Measurements from ENCODE around the gene PLAU. TPM values are rescaled to one million over a fixed set of nuclear protein-coding genes. Genes with fewer than 3 reads are reported as not detected.

The PLAU gene
- total and polyA plus RNA-seq, 2 of the 13 experiments (the other 11 are each of a cell fraction or from before 2014, with no cell fraction given) = 0.45 to 11.2 TPM

DNA sequence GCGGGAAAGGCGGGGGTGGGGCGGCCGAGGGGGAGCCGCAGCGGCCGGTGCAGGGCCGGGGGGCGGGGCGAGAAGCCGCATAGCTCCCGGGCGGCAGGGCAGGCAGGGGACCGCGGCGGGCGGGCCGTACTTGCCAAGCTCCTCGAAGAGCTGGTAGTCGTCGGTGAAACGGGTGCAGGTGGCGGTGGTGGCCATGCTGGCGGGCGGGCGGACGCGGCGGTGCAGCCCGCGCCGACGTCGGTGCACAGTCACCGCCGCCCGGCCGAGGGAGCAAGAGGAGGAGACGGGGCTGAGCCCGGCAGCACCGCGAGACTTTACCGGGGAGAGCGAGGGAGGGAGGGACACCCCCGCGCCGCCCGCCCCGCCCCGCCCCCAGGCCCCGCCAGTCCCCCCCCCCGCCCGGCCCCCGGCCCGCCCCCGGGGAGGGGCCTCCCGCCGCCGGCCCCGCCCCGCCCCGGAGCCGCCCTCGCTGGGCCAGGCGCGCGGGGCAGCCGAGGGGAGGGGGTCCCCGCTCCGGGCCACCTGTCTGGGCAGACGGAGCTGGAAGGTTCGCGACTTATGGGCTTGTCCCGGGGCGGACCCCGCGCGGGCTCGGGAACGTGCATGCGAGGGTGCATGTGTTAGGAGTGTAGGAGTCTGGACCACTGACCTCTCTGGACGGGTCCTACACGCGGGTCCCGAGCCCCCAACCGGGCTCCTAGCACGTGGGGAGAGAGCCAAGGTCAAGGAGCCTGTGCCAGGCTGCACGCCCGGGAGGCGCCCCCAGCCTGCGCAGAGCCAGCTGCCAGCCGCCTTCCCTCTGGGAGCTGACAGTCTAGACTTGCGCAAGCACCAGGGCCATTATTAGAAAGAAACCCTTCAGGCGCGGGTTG is 36.4 kb upstream of the PLAU start, which contains the start of gene CAMK2G (continued):
- TF ChIP-seq, protein P1, sequence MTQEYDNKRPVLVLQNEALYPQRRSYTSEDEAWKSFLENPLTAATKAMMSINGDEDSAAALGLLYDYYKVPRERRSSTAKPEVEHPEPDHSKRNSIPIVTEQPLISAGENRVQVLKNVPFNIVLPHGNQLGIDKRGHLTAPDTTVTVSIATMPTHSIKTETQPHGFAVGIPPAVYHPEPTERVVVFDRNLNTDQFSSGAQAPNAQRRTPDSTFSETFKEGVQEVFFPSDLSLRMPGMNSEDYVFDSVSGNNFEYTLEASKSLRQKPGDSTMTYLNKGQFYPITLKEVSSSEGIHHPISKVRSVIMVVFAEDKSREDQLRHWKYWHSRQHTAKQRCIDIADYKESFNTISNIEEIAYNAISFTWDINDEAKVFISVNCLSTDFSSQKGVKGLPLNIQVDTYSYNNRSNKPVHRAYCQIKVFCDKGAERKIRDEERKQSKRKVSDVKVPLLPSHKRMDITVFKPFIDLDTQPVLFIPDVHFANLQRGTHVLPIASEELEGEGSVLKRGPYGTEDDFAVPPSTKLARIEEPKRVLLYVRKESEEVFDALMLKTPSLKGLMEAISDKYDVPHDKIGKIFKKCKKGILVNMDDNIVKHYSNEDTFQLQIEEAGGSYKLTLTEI (CRISPR knock-in tag; conservative IDR thresholded peaks at IDR 0.05) = no peak
- TF ChIP-seq YY1 (IDR thresholded peaks at IDR 0.05; ENCODE audit: insufficient read depth, insufficient replicate concordance, low read depth, low read length) (no peak), ASH2L (IDR thresholded peaks at IDR 0.05; ENCODE audit: insufficient read length, low read depth, low read length) (peak; percentile 51), HNRNPK (IDR thresholded peaks at IDR 0.05; ENCODE audit: low read depth, low read length, poor library complexity, severe bottlenecking) (no peak), NCOR1 (IDR thresholded peaks at IDR 0.05; ENCODE audit: borderline replicate concordance, low read length) (0 out of 2 replicates have a peak, but pooled peaks have one; percentile 7), ZNF282 (IDR thresholded peaks at IDR 0.05; ENCODE audit: partially characterized antibody) (no peak), TGIF2 (CRISPR knock-in tag; IDR thresholded peaks at IDR 0.05) (no peak; the same call in 1 of the 2 replicates), ZMYM3 (CRISPR knock-in tag; IDR thresholded peaks at IDR 0.05) (peak; percentile 81), SMAD9 (CRISPR knock-in tag; IDR thresholded peaks at IDR 0.05) (no peak), GLI4 (CRISPR knock-in tag; IDR thresholded peaks at IDR 0.05; ENCODE audit: borderline replicate concordance) (no peak)
- TF ChIP-seq, protein P2, sequence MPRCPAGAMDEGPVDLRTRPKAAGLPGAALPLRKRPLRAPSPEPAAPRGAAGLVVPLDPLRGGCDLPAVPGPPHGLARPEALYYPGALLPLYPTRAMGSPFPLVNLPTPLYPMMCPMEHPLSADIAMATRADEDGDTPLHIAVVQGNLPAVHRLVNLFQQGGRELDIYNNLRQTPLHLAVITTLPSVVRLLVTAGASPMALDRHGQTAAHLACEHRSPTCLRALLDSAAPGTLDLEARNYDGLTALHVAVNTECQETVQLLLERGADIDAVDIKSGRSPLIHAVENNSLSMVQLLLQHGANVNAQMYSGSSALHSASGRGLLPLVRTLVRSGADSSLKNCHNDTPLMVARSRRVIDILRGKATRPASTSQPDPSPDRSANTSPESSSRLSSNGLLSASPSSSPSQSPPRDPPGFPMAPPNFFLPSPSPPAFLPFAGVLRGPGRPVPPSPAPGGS (CRISPR knock-in tag; IDR thresholded peaks at IDR 0.05) = no peak
- TF ChIP-seq, protein P3, sequence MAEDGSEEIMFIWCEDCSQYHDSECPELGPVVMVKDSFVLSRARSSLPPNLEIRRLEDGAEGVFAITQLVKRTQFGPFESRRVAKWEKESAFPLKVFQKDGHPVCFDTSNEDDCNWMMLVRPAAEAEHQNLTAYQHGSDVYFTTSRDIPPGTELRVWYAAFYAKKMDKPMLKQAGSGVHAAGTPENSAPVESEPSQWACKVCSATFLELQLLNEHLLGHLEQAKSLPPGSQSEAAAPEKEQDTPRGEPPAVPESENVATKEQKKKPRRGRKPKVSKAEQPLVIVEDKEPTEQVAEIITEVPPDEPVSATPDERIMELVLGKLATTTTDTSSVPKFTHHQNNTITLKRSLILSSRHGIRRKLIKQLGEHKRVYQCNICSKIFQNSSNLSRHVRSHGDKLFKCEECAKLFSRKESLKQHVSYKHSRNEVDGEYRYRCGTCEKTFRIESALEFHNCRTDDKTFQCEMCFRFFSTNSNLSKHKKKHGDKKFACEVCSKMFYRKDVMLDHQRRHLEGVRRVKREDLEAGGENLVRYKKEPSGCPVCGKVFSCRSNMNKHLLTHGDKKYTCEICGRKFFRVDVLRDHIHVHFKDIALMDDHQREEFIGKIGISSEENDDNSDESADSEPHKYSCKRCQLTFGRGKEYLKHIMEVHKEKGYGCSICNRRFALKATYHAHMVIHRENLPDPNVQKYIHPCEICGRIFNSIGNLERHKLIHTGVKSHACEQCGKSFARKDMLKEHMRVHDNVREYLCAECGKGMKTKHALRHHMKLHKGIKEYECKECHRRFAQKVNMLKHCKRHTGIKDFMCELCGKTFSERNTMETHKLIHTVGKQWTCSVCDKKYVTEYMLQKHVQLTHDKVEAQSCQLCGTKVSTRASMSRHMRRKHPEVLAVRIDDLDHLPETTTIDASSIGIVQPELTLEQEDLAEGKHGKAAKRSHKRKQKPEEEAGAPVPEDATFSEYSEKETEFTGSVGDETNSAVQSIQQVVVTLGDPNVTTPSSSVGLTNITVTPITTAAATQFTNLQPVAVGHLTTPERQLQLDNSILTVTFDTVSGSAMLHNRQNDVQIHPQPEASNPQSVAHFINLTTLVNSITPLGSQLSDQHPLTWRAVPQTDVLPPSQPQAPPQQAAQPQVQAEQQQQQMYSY (CRISPR knock-in tag; IDR thresholded peaks at IDR 0.05) = no peak
- TF ChIP-seq, protein P4, sequence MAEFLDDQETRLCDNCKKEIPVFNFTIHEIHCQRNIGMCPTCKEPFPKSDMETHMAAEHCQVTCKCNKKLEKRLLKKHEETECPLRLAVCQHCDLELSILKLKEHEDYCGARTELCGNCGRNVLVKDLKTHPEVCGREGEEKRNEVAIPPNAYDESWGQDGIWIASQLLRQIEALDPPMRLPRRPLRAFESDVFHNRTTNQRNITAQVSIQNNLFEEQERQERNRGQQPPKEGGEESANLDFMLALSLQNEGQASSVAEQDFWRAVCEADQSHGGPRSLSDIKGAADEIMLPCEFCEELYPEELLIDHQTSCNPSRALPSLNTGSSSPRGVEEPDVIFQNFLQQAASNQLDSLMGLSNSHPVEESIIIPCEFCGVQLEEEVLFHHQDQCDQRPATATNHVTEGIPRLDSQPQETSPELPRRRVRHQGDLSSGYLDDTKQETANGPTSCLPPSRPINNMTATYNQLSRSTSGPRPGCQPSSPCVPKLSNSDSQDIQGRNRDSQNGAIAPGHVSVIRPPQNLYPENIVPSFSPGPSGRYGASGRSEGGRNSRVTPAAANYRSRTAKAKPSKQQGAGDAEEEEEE (CRISPR knock-in tag; IDR thresholded peaks at IDR 0.05; ENCODE audit: borderline replicate concordance) = no peak
- TF ChIP-seq, protein P5, sequence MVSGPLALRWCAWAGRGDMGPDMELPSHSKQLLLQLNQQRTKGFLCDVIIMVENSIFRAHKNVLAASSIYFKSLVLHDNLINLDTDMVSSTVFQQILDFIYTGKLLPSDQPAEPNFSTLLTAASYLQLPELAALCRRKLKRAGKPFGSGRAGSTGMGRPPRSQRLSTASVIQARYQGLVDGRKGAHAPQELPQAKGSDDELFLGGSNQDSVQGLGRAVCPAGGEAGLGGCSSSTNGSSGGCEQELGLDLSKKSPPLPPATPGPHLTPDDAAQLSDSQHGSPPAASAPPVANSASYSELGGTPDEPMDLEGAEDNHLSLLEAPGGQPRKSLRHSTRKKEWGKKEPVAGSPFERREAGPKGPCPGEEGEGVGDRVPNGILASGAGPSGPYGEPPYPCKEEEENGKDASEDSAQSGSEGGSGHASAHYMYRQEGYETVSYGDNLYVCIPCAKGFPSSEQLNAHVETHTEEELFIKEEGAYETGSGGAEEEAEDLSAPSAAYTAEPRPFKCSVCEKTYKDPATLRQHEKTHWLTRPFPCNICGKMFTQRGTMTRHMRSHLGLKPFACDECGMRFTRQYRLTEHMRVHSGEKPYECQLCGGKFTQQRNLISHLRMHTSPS (CRISPR knock-in tag; IDR thresholded peaks at IDR 0.05; ENCODE audit: low read depth) = peak; percentile 36; the same call in 1 of the 2 replicates
- TF ChIP-seq, protein P6, sequence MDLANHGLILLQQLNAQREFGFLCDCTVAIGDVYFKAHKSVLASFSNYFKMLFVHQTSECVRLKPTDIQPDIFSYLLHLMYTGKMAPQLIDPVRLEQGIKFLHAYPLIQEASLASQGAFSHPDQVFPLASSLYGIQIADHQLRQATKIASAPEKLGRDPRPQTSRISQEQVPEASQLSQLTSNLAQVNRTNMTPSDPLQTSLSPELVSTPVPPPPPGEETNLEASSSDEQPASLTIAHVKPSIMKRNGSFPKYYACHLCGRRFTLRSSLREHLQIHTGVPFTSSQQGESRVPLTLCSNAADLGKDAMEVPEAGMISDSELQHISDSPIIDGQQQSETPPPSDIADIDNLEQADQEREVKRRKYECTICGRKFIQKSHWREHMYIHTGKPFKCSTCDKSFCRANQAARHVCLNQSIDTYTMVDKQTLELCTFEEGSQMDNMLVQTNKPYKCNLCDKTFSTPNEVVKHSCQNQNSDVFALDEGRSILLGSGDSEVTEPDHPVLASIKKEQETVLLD (CRISPR knock-in tag; IDR thresholded peaks at IDR 0.05; ENCODE audit: low read depth) = peak; percentile 55; the same call in 1 of the 2 replicates
